ENCODE measurements around the gene SPRED2.

Gene SPRED2

GRCh38 chr2:65277791-65278483 lies 154.5 kb downstream of the SPRED2 start:
- Histone ChIP-seq H3K4me1 (ENCODE audit: control insufficient read depth in 2 of 2, insufficient read depth in 2 of 2, low read length in 2 of 2) (no peaks in the 10 kb centered on the region), H3K4me3 (ENCODE audit: low read length in 2 of 2) (no peak overlapping the region), H3K27ac (ENCODE audit: low read depth in 2 of 2, low read length in 2 of 2) (no peak overlapping the region), H3K27me3 (ENCODE audit: control insufficient read depth in 2 of 2, insufficient read depth in 2 of 2, low read length in 2 of 2) (no peaks in the 10 kb centered on the region), H3K36me3 (ENCODE audit: control insufficient read depth in 2 of 2, insufficient read depth in 2 of 2, low read length in 2 of 2) (peaks cover 0 to 2% of the 10 kb centered on the region in 2 donors), H3K9ac (ENCODE audit: low read depth in 1 of 2, low read length in 2 of 2) (no peak overlapping the region), H3K9me3 (ENCODE audit: control insufficient read depth in 2 of 2, low read length in 2 of 2) (no peaks in the 10 kb centered on the region)

- peaks cover 7 to 10% of the 10 kb centered on the region in 2 donors for H3K36me3 ChIP-seq (ENCODE audit: control insufficient read depth in 2 of 2, insufficient read depth in 2 of 2, low read length in 2 of 2)
- H3K27ac ChIP-seq (ENCODE audit: low read depth in 2 of 2, low read length in 2 of 2), result no peak overlapping the region
Observed at GRCh38 chr2:65277118-65277517, 155.3 kb downstream of the SPRED2 start.

GRCh38 chr2:65276609-65277008 lies 155.8 kb downstream of the SPRED2 start:
- Histone ChIP-seq H3K9ac (ENCODE audit: low read depth in 1 of 2, low read length in 2 of 2) (no peak overlapping the region), H3K27me3 (ENCODE audit: control insufficient read depth in 2 of 2, insufficient read depth in 2 of 2, low read length in 2 of 2) (no peaks in the 10 kb centered on the region), H3K9me3 (ENCODE audit: control insufficient read depth in 2 of 2, low read length in 2 of 2) (no peaks in the 10 kb centered on the region), H3K4me1 (ENCODE audit: control insufficient read depth in 2 of 2, insufficient read depth in 2 of 2, low read length in 2 of 2) (no peaks in the 10 kb centered on the region), H3K36me3 (ENCODE audit: control insufficient read depth in 2 of 2, insufficient read depth in 2 of 2, low read length in 2 of 2) (peaks cover 9 to 16% of the 10 kb centered on the region in 2 donors), H3K27ac (ENCODE audit: low read depth in 2 of 2, low read length in 2 of 2) (no peak overlapping the region), H3K4me3 (ENCODE audit: low read length in 2 of 2) (no peak overlapping the region)

More at GRCh38 chr2:65277118-65277517, 155.3 kb downstream of the SPRED2 start:
- Histone ChIP-seq H3K9ac (ENCODE audit: low read depth in 1 of 2, low read length in 2 of 2) (no peak overlapping the region), H3K4me3 (ENCODE audit: low read length in 2 of 2) (no peak overlapping the region), H3K9me3 (ENCODE audit: control insufficient read depth in 2 of 2, low read length in 2 of 2) (no peaks in the 10 kb centered on the region), H3K27me3 (ENCODE audit: control insufficient read depth in 2 of 2, insufficient read depth in 2 of 2, low read length in 2 of 2) (no peaks in the 10 kb centered on the region), H3K4me1 (ENCODE audit: control insufficient read depth in 2 of 2, insufficient read depth in 2 of 2, low read length in 2 of 2) (no peaks in the 10 kb centered on the region)

GRCh38 chr2:65275141-65275915 lies 157.1 kb downstream of the SPRED2 start:
- Histone ChIP-seq H3K27ac (ENCODE audit: low read depth in 2 of 2, low read length in 2 of 2) (no peak overlapping the region), H3K9ac (ENCODE audit: low read depth in 1 of 2, low read length in 2 of 2) (no peak overlapping the region), H3K4me1 (ENCODE audit: control insufficient read depth in 2 of 2, insufficient read depth in 2 of 2, low read length in 2 of 2) (no peaks in the 10 kb centered on the region), H3K27me3 (ENCODE audit: control insufficient read depth in 2 of 2, insufficient read depth in 2 of 2, low read length in 2 of 2) (no peaks in the 10 kb centered on the region), H3K36me3 (ENCODE audit: control insufficient read depth in 2 of 2, insufficient read depth in 2 of 2, low read length in 2 of 2) (peaks cover 11 to 20% of the 10 kb centered on the region in 2 donors), H3K4me3 (ENCODE audit: low read length in 2 of 2) (no peak overlapping the region), H3K9me3 (ENCODE audit: control insufficient read depth in 2 of 2, low read length in 2 of 2) (no peaks in the 10 kb centered on the region)

GRCh38 chr2:65273344-65273743 lies 159.1 kb downstream of the SPRED2 start:
- H3K4me1 ChIP-seq (ENCODE audit: control insufficient read depth in 2 of 2, insufficient read depth in 2 of 2, low read length in 2 of 2), result no peaks in the 10 kb centered on the region
- no peak overlapping the region for H3K9ac ChIP-seq (ENCODE audit: low read depth in 1 of 2, low read length in 2 of 2)
- H3K36me3 ChIP-seq (ENCODE audit: control insufficient read depth in 2 of 2, insufficient read depth in 2 of 2, low read length in 2 of 2), result peaks cover 15 to 29% of the 10 kb centered on the region in 2 donors
- H3K27me3 ChIP-seq (ENCODE audit: control insufficient read depth in 2 of 2, insufficient read depth in 2 of 2, low read length in 2 of 2), result no peaks in the 10 kb centered on the region
- H3K9me3 ChIP-seq (ENCODE audit: control insufficient read depth in 2 of 2, low read length in 2 of 2), result no peaks in the 10 kb centered on the region
- no peak overlapping the region for H3K27ac ChIP-seq (ENCODE audit: low read depth in 2 of 2, low read length in 2 of 2)
- no peak overlapping the region for H3K4me3 ChIP-seq (ENCODE audit: low read length in 2 of 2)

GRCh38 chr2:65268957-65269356 lies 163.4 kb downstream of the SPRED2 start:
- no peaks in the 10 kb centered on the region for H3K4me1 ChIP-seq (ENCODE audit: control insufficient read depth in 2 of 2, insufficient read depth in 2 of 2, low read length in 2 of 2)
- no peaks in the 10 kb centered on the region for H3K9me3 ChIP-seq (ENCODE audit: control insufficient read depth in 2 of 2, low read length in 2 of 2)
- no peak overlapping the region for H3K9ac ChIP-seq (ENCODE audit: low read depth in 1 of 2, low read length in 2 of 2)
- no peak overlapping the region for H3K4me3 ChIP-seq (ENCODE audit: low read length in 2 of 2)
- no peaks in the 10 kb centered on the region for H3K27me3 ChIP-seq (ENCODE audit: control insufficient read depth in 2 of 2, insufficient read depth in 2 of 2, low read length in 2 of 2)
- H3K36me3 ChIP-seq (ENCODE audit: control insufficient read depth in 2 of 2, insufficient read depth in 2 of 2, low read length in 2 of 2), result peaks cover 42 to 61% of the 10 kb centered on the region in 2 donors
- no peak overlapping the region for H3K27ac ChIP-seq (ENCODE audit: low read depth in 2 of 2, low read length in 2 of 2)

- Histone ChIP-seq H3K4me1 (ENCODE audit: control insufficient read depth in 2 of 2, insufficient read depth in 2 of 2, low read length in 2 of 2) (no peaks in the 10 kb centered on the region), H3K27me3 (ENCODE audit: control insufficient read depth in 2 of 2, insufficient read depth in 2 of 2, low read length in 2 of 2) (no peaks in the 10 kb centered on the region), H3K4me3 (ENCODE audit: low read length in 2 of 2) (no peak overlapping the region), H3K9me3 (ENCODE audit: control insufficient read depth in 2 of 2, low read length in 2 of 2) (no peaks in the 10 kb centered on the region), H3K36me3 (ENCODE audit: control insufficient read depth in 2 of 2, insufficient read depth in 2 of 2, low read length in 2 of 2) (peaks cover 35 to 59% of the 10 kb centered on the region in 2 donors), H3K27ac (ENCODE audit: low read depth in 2 of 2, low read length in 2 of 2) (no peak overlapping the region), H3K9ac (ENCODE audit: low read depth in 1 of 2, low read length in 2 of 2) (no peak overlapping the region)
Observed at GRCh38 chr2:65267008-65267407, 165.4 kb downstream of the SPRED2 start.

GRCh38 chr2:65265671-65266045 lies 166.7 kb downstream of the SPRED2 start:
- no peak overlapping the region for H3K27ac ChIP-seq (ENCODE audit: low read depth in 2 of 2, low read length in 2 of 2)
- H3K9ac ChIP-seq (ENCODE audit: low read depth in 1 of 2, low read length in 2 of 2), result no peak overlapping the region
- H3K36me3 ChIP-seq (ENCODE audit: control insufficient read depth in 2 of 2, insufficient read depth in 2 of 2, low read length in 2 of 2), result peaks cover 36 to 58% of the 10 kb centered on the region in 2 donors
- no peaks in the 10 kb centered on the region for H3K4me1 ChIP-seq (ENCODE audit: control insufficient read depth in 2 of 2, insufficient read depth in 2 of 2, low read length in 2 of 2)
- no peaks in the 10 kb centered on the region for H3K27me3 ChIP-seq (ENCODE audit: control insufficient read depth in 2 of 2, insufficient read depth in 2 of 2, low read length in 2 of 2)
- H3K4me3 ChIP-seq (ENCODE audit: low read length in 2 of 2), result no peak overlapping the region
- no peaks in the 10 kb centered on the region for H3K9me3 ChIP-seq (ENCODE audit: control insufficient read depth in 2 of 2, low read length in 2 of 2)

GRCh38 chr2:65264821-65265670 lies 167.4 kb downstream of the SPRED2 start:
- no peak overlapping the region for H3K4me3 ChIP-seq (ENCODE audit: low read length in 2 of 2)
- peaks cover 36 to 54% of the 10 kb centered on the region in 2 donors for H3K36me3 ChIP-seq (ENCODE audit: control insufficient read depth in 2 of 2, insufficient read depth in 2 of 2, low read length in 2 of 2)
- H3K4me1 ChIP-seq (ENCODE audit: control insufficient read depth in 2 of 2, insufficient read depth in 2 of 2, low read length in 2 of 2), result no peaks in the 10 kb centered on the region
- H3K9me3 ChIP-seq (ENCODE audit: control insufficient read depth in 2 of 2, low read length in 2 of 2), result no peaks in the 10 kb centered on the region
- no peak overlapping the region for H3K9ac ChIP-seq (ENCODE audit: low read depth in 1 of 2, low read length in 2 of 2)
- H3K27ac ChIP-seq (ENCODE audit: low read depth in 2 of 2, low read length in 2 of 2), result no peak overlapping the region
- H3K27me3 ChIP-seq (ENCODE audit: control insufficient read depth in 2 of 2, insufficient read depth in 2 of 2, low read length in 2 of 2), result no peaks in the 10 kb centered on the region

GRCh38 chr2:65263986-65264385 lies 168.4 kb downstream of the SPRED2 start:
- H3K9ac ChIP-seq (ENCODE audit: low read depth in 1 of 2, low read length in 2 of 2), result no peak overlapping the region
- no peak overlapping the region for H3K27ac ChIP-seq (ENCODE audit: low read depth in 2 of 2, low read length in 2 of 2)
- no peaks in the 10 kb centered on the region for H3K27me3 ChIP-seq (ENCODE audit: control insufficient read depth in 2 of 2, insufficient read depth in 2 of 2, low read length in 2 of 2)
- H3K36me3 ChIP-seq (ENCODE audit: control insufficient read depth in 2 of 2, insufficient read depth in 2 of 2, low read length in 2 of 2), result peaks cover 36 to 60% of the 10 kb centered on the region in 2 donors
- no peaks in the 10 kb centered on the region for H3K4me1 ChIP-seq (ENCODE audit: control insufficient read depth in 2 of 2, insufficient read depth in 2 of 2, low read length in 2 of 2)
- H3K4me3 ChIP-seq (ENCODE audit: low read length in 2 of 2), result no peak overlapping the region
- no peaks in the 10 kb centered on the region for H3K9me3 ChIP-seq (ENCODE audit: control insufficient read depth in 2 of 2, low read length in 2 of 2)
